Esophagus squamous epithelium (tissue), 4 donors: ENCODE data around the gene SMAD3.

Experiments
- CTCF ChIP-seq, 6 experiments: fragments of 450-650 bp in 4 of 6; fragments of 200-600 bp in 2 of 6; sonication (generic) in 2 of 6; IDR thresholded peaks; one replicate each; pipeline ENCODE4 v1.5.1; 2016 to 2019; ENCODE audit warnings: antibody characterized with exemption in 6 of 6, mild to moderate bottlenecking in 4 of 6, moderate library complexity in 4 of 6
- POLR2A ChIP-seq, 4 donors: fragments of 450-650 bp; IDR thresholded peaks; one replicate each; pipeline ENCODE4 v1.6.1; 2017; ENCODE audit warnings: antibody characterized with exemption in 4 of 4, mild to moderate bottlenecking in 4 of 4, moderate library complexity in 3 of 4

GRCh38 chr15:67167091-67167490 is 101.7 kb downstream of the SMAD3 start:
- TF ChIP-seq CTCF (IDR thresholded peaks at IDR 0.05) = no peak
- TF ChIP-seq POLR2A (IDR thresholded peaks at IDR 0.05) = no peak
